HEK293T (cell line): Measurements from ENCODE around the gene PIEZO1.

Experiments used
- ARNT ChIP-seq: fragments of 450-650 bp; IDR thresholded peaks from 2 replicates; pipeline ENCODE4 v1.6.1; 2017; ENCODE audit warnings: mild to moderate bottlenecking
- BHLHE40 ChIP-seq: fragments of 450-650 bp; IDR thresholded peaks from 2 replicates; pipeline ENCODE4 v1.6.1; 2016; ENCODE audit warnings: mild to moderate bottlenecking, moderate library complexity, borderline replicate concordance
- CTBP1 ChIP-seq: fragments of 450-650 bp; IDR thresholded peaks from 2 replicates; pipeline ENCODE4 v1.6.1; 2016; ENCODE audit warnings: borderline replicate concordance
- FOXM1 ChIP-seq: fragments of 450-650 bp; IDR thresholded peaks from 2 replicates; pipeline ENCODE4 v1.6.1; 2017; ENCODE audit warnings: mild to moderate bottlenecking, borderline replicate concordance
- LEF1 ChIP-seq: fragments of 450-650 bp; IDR thresholded peaks from 2 replicates; pipeline ENCODE4 v1.6.1; 2017; ENCODE audit warnings: mild to moderate bottlenecking, borderline replicate concordance
- SUZ12 ChIP-seq: fragments of 450-650 bp; IDR thresholded peaks from 2 replicates; pipeline ENCODE4 v1.6.1; 2016; ENCODE audit warnings: mild to moderate bottlenecking
- TARDBP ChIP-seq: fragments of 450-650 bp; IDR thresholded peaks from 2 replicates; pipeline ENCODE4 v1.6.1; 2016

- no peak for TF ChIP-seq CTBP1
- TF ChIP-seq TARDBP: no peak
- no peak for TF ChIP-seq ARNT
- TF ChIP-seq SUZ12: no peak
- TF ChIP-seq FOXM1: no peak
- no peak for TF ChIP-seq LEF1
- no peak for TF ChIP-seq BHLHE40
Measured at GRCh38 chr16:88759976-88760350, 25.1 kb downstream of the PIEZO1 start.
